A673 (cell line): Measurements from ENCODE around the gene ACOXL.

Experiments used
- CTCF ChIP-seq: fragments of 300-800, 200-600 bp; sonication (generic); conservative IDR thresholded peaks from 2 replicates; pipeline ENCODE4 v1.5.1; 2017; ENCODE audit warnings: low read depth, mild to moderate bottlenecking, antibody characterized with exemption, low read length, moderate library complexity, mixed read lengths
- EZH2 ChIP-seq: fragments of 200-600 bp; sonication (generic); IDR thresholded peaks from 2 replicates; pipeline ENCODE4 v1.6.1; 2017; ENCODE audit warnings: borderline replicate concordance, low read depth, mild to moderate bottlenecking, mixed read lengths, antibody characterized with exemption, low read length; ENCODE audit not compliant: poor library complexity, severe bottlenecking

DNA sequence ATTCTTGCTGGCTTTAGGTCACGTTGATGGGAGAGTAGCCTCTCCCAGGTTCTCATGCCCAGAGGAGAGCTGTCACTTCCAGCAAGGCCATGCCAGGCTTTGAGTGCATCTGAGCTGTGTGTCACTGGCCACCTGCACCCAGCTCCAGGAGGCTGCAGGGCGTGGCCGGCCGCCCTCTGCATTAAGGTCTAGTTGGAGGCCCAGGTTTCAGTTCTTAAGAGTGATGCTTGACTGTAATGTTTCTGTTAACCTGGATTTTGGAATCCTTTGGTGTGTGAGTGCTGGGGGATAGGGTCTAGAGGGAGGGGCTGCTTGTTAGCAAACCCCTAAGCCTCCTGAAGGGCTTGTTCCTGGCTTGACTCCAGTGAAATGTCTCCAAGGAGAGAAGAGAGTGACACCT lies 140.1 kb downstream of the ACOXL start:
- TF ChIP-seq CTCF (no peak), EZH2 (no peak)
